WTC11 (cell line): ENCODE data around the gene FKBP4.

Experiments
- CREB1 ChIP-seq: sonication (generic); formaldehyde crosslinking; IDR thresholded peaks from 2 replicates; pipeline ENCODE4 v1.8.0; 2023; ENCODE audit warnings: mild to moderate bottlenecking, missing genetic modification reagents
- TF ChIP-seq, protein P1 (sequence below): fragments of 200-600 bp; IDR thresholded peaks from 2 replicates; pipeline ENCODE4 v1.8.0; 2022; ENCODE audit warnings: antibody characterized with exemption

DNA sequence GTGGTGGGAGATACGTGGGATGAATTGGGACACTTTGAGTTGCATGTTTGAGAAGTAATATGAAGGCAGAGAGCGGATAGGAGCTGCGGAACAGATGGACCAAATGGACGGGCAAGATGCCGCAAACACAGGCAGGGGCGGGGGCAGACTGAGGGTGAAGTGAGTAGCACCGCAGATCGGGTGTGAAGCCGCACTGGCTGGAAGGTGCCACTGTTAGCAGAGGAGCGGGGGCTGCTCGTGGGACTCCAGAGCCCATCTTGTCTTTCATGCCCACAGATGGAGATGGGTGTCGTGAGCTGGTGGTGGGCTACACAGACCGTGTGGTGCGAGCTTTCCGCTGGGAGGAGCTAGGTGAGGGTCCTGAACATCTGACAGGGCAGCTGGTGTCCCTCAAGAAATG is 25.0 kb downstream of the FKBP4 start:
- TF ChIP-seq, protein P1, sequence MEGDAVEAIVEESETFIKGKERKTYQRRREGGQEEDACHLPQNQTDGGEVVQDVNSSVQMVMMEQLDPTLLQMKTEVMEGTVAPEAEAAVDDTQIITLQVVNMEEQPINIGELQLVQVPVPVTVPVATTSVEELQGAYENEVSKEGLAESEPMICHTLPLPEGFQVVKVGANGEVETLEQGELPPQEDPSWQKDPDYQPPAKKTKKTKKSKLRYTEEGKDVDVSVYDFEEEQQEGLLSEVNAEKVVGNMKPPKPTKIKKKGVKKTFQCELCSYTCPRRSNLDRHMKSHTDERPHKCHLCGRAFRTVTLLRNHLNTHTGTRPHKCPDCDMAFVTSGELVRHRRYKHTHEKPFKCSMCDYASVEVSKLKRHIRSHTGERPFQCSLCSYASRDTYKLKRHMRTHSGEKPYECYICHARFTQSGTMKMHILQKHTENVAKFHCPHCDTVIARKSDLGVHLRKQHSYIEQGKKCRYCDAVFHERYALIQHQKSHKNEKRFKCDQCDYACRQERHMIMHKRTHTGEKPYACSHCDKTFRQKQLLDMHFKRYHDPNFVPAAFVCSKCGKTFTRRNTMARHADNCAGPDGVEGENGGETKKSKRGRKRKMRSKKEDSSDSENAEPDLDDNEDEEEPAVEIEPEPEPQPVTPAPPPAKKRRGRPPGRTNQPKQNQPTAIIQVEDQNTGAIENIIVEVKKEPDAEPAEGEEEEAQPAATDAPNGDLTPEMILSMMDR: no peak
- TF ChIP-seq CREB1 (CRISPR knock-in tag): no peak
